ENCODE data around the gene ACSL6. TPM values are rescaled to one million over a fixed set of nuclear protein-coding genes. Genes with fewer than 3 reads are reported as not detected.
A peak's percentile ranks its signal among the peaks of the same experiment; 100 is the strongest.

ACSL6 gene
- total RNA-seq, 1 donor from 2014 or later: 0.97 TPM

DNA sequence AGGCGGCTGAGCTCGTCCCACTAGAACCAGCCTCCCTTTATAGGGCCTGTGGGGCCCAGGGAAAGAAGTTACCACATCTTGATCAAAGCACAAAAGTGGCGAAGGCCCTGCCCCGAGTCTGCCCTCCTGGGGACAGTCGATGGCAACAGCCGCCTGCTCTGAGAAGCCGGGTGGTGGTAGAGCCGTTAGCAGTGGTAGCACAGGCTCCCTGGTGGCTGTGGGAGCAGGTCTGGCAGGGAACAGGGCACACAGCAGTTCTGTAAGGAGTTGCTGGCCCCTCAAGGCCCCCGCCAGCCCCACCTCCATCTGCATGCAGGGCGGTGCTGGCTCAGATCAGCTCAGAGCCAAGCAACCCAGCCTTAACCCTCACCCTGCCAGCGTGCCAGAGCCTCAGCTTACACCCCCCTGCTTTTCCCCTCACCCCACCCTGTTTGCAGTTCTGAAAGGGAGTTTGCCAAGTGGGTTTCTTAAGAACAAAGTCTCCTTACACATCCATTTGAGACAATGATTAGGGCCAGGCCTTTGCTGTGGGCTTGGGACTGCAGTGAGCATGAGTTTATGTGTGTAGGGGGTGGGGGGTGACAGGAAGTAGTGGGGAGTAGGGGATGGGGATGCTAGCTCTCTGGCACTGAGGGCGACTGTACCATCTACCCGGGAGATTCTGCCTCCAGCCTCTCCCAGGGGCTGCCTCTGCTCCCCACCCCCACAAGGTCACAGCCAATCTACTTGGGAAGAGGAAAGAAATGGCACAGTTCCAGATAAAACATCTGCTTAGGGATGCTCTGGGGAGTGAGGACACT lies 11.8 kb downstream of the ACSL6 start:
- H3K27ac Mint-ChIP-seq: no peak overlapping the region
- TF ChIP-seq, protein P1, sequence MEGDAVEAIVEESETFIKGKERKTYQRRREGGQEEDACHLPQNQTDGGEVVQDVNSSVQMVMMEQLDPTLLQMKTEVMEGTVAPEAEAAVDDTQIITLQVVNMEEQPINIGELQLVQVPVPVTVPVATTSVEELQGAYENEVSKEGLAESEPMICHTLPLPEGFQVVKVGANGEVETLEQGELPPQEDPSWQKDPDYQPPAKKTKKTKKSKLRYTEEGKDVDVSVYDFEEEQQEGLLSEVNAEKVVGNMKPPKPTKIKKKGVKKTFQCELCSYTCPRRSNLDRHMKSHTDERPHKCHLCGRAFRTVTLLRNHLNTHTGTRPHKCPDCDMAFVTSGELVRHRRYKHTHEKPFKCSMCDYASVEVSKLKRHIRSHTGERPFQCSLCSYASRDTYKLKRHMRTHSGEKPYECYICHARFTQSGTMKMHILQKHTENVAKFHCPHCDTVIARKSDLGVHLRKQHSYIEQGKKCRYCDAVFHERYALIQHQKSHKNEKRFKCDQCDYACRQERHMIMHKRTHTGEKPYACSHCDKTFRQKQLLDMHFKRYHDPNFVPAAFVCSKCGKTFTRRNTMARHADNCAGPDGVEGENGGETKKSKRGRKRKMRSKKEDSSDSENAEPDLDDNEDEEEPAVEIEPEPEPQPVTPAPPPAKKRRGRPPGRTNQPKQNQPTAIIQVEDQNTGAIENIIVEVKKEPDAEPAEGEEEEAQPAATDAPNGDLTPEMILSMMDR (conservative IDR thresholded peaks at IDR 0.05): no peak
- no peak overlapping the region for H3K4me3 Mint-ChIP-seq
- peaks cover 18% of the 10 kb centered on the region for H3K27me3 Mint-ChIP-seq
- H3K4me1 Mint-ChIP-seq (ENCODE audit: unreplicated experiment): peaks cover 18% of the 10 kb centered on the region
- H3K9me3 Mint-ChIP-seq: no peaks in the 10 kb centered on the region
- DNase-seq (ENCODE audit: extremely low spot score, unreplicated experiment): no peak
- no peaks in the 10 kb centered on the region for H3K36me3 Mint-ChIP-seq

DNA sequence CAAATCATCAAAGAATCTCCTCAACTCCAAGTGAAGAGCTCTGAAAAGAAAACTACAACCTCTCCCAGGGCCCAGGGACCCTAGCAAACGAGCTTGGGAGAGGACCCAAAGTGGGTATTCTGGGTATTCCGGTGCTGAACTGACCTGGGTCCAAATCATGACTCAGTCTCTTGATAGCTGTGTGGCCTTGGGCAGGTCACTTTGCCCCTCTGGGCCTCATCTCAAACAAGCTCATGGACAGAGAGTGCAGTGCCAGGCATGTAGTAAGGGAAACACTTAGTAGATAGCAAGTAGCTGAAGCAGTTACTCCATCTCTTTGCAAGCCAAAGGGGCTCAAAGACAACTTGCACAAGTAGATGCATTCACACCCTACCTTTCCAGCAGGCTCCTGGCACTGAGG lies 12.4 kb downstream of the ACSL6 start:
- no peak overlapping the region for H3K4me3 Mint-ChIP-seq
- peak overlapping the region; percentile 59 for H3K27ac Mint-ChIP-seq
- no peaks in the 10 kb centered on the region for H3K9me3 Mint-ChIP-seq
- TF ChIP-seq, protein P1 (conservative IDR thresholded peaks at IDR 0.05): no peak
- no peak for DNase-seq (ENCODE audit: extremely low spot score, unreplicated experiment)
- peaks cover 18% of the 10 kb centered on the region for H3K27me3 Mint-ChIP-seq
- no peaks in the 10 kb centered on the region for H3K36me3 Mint-ChIP-seq
- H3K4me1 Mint-ChIP-seq (ENCODE audit: unreplicated experiment): peaks cover 18% of the 10 kb centered on the region

DNA sequence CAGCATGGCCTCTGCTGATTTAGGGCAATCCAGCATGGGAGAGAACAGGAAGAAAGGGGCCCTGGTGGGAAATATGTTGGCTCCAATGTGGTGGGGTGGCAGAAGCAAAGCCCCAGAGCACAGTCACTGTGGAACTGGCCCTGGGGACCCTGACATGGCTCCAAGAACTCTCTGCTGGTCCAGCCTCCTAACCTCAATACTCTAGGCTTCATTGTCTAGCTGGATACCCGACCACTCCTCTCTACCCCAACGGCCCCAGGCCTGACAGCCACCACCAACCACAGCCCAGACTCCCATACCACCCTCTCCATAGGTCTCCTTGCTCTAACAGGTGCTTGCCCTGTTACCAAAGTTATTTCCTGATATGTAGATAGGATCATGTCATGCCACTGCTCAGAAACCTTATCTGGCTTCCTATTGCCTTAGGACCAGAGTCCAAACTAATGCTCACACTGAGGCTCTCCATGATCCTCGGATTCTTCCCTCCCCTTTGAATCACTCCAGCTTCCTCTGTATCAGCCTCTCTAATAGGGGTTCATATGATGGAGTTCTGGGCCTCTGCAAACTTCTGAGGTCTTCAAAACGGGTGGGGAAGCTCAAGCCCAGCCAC lies 12.9 kb downstream of the ACSL6 start:
- Mint-ChIP-seq H3K9me3 (no peaks in the 10 kb centered on the region), H3K27ac (peak overlapping the region; percentile 59), H3K4me3 (no peak overlapping the region), H3K4me1 (ENCODE audit: unreplicated experiment) (peaks cover 16% of the 10 kb centered on the region), H3K36me3 (no peaks in the 10 kb centered on the region), H3K27me3 (peaks cover 16% of the 10 kb centered on the region)
- TF ChIP-seq, protein P1 (conservative IDR thresholded peaks at IDR 0.05): no peak
- DNase-seq (ENCODE audit: extremely low spot score, unreplicated experiment): no peak

DNA sequence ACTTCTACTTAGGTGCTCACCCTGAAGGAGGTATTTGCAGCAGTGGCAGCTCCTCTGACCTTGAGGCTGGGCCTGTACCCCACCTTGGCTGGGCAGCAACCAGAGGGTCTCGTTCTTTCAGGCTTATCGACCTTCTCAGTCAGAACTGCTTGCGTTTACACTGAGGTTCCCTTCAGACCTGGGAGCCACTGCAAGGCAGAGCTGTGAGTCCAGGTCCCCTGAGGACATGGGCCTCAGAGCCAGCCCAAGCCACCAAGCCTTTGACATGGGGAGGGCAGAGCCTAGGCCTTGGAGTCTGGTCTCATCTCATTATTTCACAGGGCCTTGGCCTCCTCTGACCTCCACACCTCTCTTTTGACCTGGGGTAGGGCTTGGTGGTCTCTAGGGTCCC lies 13.7 kb downstream of the ACSL6 start:
- peaks cover 10% of the 10 kb centered on the region for H3K4me1 Mint-ChIP-seq (ENCODE audit: unreplicated experiment)

DNA sequence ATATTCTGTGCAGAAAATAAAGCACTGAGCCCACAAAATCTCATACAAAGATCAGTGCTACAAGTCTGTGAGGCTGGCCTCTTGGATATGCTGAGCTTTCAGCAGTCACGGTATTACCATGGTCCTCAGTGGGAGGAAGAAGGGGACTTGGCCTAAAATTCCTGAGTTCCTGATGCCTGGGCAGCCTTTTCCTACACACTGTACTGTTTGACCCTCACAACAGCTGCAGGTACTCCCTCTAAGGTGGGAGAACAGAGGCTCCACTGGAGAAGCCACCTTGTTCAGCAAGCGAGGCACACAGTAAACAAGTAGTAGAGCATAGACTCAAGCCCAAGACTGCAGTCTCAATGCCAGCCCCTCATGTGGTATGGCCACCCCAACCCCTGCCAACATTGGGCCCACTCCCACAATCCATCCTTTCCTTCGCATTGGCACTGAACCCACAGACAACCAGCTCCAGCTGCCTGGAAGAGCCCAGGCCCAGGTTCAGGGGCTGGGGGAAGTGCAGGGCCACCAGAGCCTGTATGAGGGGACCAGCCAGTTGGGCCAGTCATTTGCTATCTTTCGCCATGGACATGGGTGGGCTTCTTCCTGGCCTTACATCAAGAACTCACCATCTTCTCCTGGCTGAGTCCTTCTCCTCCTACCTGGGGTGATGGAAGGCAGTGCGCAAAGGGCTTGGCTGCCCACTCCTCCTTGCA lies 14.3 kb downstream of the ACSL6 start:
- TF ChIP-seq, protein P1 (conservative IDR thresholded peaks at IDR 0.05): no peak
- DNase-seq (ENCODE audit: extremely low spot score, unreplicated experiment): no peak
- H3K36me3 Mint-ChIP-seq: no peaks in the 10 kb centered on the region
- peaks cover 4% of the 10 kb centered on the region for H3K4me1 Mint-ChIP-seq (ENCODE audit: unreplicated experiment)
- peaks cover 11% of the 10 kb centered on the region for H3K27me3 Mint-ChIP-seq
- H3K27ac Mint-ChIP-seq: no peak overlapping the region
- no peaks in the 10 kb centered on the region for H3K9me3 Mint-ChIP-seq
- H3K4me3 Mint-ChIP-seq: no peak overlapping the region

More for the DNA sequence above, 13.7 kb downstream of the ACSL6 start:
- TF ChIP-seq, protein P1 (conservative IDR thresholded peaks at IDR 0.05): no peak
- no peaks in the 10 kb centered on the region for H3K9me3 Mint-ChIP-seq
- no peaks in the 10 kb centered on the region for H3K36me3 Mint-ChIP-seq
- H3K27me3 Mint-ChIP-seq: peaks cover 12% of the 10 kb centered on the region
- no peak overlapping the region for H3K27ac Mint-ChIP-seq
- no peak overlapping the region for H3K4me3 Mint-ChIP-seq
- DNase-seq (ENCODE audit: extremely low spot score, unreplicated experiment): no peak

All from type B pancreatic cell (in vitro differentiated cells).